Suppressor macrophage (primary cell): ENCODE measurements around the gene SFXN3.

Source experiments
- DNase-seq, 4 experiments: peaks; one replicate each; pipeline ENCODE4 v3.0.0-alpha.2; 2020 to 2022
- total RNA-seq, 17 experiments: gene quantifications; one replicate each; lab custom pipeline; 2026; ENCODE audit warnings: mixed read lengths in 6 of 17, inconsistent platforms in 3 of 17; lab: John Stamatoyannopoulos, UW

The SFXN3 gene, protein sequence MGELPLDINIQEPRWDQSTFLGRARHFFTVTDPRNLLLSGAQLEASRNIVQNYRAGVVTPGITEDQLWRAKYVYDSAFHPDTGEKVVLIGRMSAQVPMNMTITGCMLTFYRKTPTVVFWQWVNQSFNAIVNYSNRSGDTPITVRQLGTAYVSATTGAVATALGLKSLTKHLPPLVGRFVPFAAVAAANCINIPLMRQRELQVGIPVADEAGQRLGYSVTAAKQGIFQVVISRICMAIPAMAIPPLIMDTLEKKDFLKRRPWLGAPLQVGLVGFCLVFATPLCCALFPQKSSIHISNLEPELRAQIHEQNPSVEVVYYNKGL
- total RNA-seq, result 48.8 to 237 (median 152) reads per million in 17 experiments

DNA sequence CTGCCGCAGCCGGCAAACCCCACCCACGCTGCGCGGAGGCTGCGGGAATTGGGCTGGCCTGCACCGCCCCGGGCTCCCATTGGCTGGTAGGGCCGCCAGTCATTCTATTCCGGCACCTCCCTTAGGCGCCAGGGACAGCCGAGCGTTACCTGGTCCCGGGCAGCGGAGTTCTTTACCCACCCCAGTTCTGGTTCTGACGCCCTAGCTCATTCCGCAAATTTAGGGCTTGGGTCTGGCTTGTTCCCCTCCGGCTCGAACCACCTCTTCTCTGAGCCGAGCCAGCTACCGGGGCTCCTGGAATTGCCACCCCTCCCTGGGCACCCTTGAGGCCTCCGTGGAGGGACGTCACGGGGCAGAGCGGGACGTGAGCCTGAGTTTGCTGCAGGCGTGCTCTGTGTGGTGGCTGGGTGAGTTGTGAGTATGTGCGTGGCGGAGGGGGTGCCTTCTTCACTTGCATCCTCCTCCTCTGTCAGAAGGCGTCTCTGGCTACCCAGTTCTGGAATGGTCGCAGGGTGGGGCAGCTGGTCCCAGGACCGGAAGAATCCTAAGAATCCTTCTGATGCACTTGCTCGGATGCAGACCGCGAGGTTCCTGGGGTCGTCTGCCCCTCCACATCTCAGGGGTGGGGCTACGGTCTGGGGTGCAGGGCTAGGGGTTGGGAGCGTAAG, at the start of gene SFXN3, which contains the start of gene PDZD7:
Gene SFXN3 (plus strand): TSS at position 107 of the 668 bp plus-strand sequence. CDS start 3,461 bp downstream, outside the sequence.
Gene PDZD7 (minus strand): TSS at position 2 of the 668 bp plus-strand sequence. CDS start 910 bp downstream, outside the sequence.
- peak; percentile 96 to 100 (median 96) for DNase-seq

DNA sequence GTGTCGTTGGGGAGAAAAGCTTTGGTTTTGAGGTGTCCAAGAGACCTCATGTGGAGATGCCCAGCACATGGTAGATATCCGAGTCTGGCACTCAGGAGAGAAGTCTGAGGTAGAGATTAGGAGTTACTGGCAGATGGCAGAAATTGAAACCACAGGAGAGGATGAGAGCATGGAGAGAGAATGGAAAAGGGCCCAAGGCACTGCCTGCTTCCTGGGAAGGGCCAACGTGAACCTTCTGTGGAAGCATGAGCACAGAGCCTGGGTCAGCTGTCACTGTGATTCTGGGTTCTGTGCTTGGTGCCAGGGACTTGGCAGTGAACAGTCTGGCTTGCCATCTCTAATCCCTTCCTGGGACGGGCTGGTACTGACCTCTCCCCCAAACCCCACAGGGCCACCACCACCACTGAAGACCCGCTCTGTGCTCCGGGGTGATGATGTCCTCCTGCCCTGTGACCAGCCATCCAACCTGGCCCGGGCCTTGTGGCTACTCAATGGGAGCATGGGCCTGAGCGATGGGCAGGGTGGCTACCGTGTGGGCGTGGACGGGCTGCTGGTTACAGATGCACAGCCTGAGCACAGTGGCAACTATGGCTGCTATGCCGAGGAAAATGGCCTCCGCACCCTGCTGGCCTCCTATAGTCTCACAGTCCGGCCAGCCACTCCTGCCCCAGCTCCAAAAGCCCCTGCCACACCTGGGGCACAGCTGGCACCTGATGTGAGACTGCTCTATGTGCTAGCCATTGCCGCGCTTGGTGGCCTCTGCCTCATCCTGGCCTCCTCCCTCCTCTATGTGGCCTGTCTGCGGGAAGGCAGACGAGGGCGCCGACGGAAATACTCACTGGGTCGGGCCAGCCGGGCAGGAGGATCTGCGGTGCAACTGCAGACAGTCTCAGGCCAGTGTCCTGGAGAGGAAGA, 47.9 kb upstream of the SFXN3 start:
- DNase-seq, result no peak

DNA sequence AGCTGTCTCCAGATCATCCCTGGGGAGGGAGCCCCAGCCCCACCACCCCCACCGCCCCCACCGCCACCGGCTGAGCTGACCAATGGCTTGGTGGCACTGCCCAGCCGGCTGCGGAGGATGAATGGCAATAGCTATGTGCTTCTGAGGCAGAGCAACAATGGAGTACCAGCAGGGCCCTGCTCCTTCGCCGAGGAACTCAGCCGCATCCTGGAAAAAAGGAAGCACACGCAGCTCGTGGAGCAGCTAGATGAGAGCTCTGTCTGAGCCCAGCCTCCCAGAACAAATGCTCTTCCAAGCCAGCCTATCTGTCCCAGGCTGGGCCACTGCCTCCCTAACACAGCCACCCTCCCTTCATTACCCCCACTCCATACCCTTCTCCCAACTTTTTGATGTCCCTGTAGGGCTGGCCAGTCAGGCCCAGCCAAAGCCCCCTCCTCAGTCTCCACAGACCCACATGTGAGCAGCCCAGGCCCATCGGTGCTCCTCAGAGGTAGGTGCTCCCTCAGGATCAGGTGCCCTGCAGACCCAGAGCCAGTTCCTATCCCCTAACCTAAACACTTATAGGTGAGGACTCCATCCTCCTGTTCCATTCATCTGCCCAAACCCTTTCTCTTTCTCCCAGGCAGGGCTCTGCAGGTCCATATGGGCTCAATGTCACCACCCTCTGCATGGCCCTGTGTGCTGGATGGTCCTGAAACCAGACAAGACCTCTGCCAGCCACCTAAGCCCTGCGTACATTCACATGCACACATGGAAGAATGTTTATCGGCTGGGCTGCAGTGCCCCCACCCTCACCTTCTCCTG, 47.0 kb upstream of the SFXN3 start:
- no peak for DNase-seq

DNA sequence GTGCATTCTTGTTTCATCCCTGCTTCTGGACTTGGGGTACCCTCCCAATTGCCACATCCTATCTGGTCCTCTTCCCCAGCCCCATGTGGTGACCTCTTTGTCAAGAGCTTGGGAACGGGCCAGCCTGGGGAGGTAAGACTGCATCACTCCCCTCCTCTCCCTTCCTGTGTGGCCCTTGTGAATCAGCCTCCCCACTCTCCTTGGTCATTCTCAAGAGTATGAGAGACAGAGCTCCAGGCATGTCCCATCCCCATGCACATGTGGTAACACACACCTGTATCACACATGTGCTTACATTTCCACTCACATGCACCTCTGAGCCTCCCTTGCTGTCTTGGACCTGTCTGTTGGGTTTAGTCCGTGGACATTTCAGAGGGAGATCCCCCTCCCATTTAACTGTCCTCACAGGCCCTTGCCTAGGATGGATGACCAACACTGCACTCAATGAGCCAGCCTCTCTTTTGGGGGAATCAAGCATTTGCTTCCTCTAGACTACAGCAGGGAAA, 46.3 kb upstream of the SFXN3 start:
- no peak for DNase-seq

DNA sequence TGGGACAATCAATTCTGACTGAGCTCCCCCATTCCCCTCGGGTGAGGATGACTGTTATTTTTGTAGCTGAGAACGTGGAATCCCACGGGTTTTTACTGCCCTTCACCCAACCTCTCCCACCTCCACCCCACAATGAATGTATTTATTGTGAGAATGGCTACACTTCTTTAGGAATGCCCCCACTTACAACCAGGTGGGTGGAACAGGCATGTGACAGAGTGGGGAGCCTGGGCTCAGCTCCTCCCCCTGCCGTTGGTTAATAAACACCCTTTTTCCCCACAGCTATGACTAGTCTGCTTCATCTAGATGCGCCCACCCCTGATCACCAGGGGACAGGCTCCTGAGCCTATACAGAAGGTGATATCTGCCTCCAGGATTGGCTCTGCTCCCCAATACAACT, 45.7 kb upstream of the SFXN3 start:
- DNase-seq, result no peak

DNA sequence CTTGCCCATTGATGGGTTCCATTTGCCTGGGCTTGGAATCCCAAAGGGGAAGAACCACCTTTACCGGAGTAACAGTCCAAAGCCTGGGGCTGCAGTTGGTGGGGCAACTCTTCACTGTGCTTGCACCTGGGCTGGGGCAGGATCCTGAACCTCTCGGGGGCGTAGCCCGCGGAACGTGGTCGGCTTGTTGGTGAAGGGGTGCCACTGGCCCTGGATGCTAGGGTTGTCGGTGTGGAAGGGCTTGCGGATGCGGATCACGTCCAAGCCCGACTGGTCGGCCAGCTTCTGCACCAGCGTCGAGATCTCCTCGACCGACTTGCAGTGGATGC, 44.4 kb upstream of the SFXN3 start:
- no peak for DNase-seq

DNA sequence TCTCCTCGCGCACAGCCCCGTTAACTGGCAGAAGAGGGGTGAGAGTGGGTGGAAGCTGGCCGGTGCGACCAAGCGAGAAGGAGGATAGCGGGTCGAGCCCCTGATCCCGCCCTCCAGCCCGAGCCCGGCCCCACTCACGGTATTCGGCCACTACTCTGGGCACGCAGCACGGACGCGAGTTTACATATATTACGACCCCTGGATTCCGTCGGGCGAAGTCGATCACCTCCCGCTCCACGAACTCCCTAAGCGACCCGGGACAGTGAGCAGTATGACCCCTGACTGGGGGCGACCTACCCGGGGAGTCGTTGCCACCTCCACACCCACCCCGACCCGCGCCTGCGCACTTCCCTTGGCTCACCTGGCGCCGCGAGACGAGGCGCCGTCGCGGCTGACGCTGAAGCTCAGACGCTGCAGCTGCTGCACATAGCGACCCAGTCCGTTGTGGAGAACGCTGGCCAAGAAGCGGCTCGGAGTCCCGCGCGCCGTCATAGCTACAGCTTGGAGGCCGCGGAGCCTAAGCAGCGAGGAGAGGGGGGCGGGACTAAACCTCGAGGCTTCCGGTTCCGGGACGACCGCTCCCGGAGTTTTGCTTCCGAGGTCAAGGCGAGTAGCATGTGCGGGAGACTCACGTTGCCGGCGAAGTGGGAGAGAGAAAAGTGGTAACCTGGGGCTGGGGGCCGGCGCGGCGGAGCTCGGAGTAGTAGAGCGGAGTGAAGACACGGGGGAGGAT, 43.9 kb upstream of the SFXN3 start, which contains the start of the genes MRPL43 and TWNK:
Gene MRPL43 (minus strand): TSS at position 546 of the 733 bp plus-strand sequence. CDS start 54 bp downstream, at position 492.
Gene TWNK (plus strand): TSS at position 592 of the 733 bp plus-strand sequence. CDS start 668 bp downstream, outside the sequence.
- peak; percentile 85 to 93 (median 88) for DNase-seq

DNA sequence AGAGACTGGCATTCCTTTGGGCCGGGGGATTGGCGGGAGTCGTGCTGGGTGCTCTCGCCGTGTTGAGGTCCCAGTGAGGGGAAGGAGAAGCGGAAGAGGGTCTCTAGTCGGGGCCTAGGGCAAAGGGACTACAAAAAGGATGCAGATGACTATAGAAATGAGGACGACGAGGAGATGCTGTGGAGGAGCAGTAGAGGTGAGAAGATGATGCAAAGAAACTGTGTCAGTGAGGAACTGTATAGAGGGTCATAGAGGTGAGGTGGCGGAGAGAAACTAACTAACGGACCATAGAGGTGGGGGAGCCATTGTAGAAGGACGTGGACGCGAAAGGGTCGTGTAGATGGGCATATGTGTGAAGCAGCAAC, 43.4 kb upstream of the SFXN3 start:
- DNase-seq, result no peak

DNA sequence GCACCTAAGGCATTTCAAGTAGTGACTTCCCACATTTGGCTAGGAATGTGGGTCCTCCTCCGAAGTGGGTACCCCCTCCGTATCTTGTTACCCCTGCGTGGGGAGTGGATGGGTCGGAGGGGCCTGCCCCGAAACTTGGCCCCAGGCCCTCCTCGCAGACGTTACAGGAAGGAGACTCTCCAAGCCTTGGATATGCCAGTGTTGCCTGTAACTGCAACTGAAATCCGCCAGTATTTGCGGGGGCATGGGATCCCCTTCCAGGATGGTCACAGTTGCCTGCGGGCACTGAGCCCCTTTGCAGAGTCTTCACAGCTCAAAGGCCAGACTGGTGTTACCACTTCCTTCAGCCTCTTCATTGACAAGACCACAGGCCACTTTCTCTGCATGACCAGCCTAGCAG, 42.9 kb upstream of the SFXN3 start:
- DNase-seq, result no peak

DNA sequence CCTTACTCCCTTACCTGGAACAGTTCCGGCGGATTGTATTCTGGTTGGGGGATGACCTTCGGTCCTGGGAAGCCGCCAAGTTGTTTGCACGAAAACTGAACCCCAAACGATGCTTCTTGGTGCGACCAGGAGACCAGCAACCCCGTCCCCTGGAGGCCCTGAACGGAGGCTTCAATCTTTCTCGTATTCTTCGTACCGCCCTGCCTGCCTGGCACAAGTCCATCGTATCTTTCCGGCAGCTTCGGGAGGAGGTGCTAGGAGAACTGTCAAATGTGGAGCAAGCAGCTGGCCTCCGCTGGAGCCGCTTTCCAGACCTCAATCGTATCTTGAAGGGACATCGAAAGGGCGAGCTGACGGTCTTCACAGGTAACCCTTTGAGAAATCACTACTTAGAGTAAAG, 41.9 kb upstream of the SFXN3 start:
- DNase-seq, result no peak

DNA sequence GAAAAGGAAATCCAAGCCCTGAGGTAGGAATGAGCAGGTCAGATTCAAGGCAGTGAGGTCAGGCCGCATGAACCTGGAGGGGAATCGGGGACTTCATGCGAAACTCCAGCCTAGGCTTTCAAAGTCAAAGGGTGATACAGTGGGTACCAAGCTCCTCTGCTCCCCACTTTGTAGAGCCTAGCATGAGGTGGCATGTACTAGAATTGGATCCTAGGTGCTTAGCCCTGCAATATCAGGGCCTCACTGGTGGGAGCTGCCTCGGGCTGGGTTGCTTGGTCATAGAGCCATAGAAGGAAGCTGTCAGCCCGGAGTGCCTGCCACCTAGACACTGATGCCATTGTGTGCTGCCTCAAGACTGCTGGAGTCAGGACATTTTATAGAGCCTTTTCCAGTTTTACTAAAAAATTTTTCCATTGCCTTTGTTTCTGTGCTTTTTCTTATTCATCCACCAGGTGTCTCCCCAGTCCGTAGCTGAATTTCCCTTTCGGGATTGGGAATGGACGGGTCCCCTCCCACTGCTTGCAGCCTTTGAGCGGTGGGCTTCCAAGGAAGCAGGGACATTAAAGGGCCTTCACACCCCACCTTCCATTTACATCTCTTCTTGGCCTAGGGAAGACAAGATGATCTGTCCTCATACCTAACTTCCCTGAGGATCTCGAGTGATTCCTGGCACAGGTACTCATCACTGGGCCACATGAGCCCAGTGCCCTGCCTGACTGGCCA, 36.9 kb upstream of the SFXN3 start:
- DNase-seq, result peak in 3 of 4 experiments; percentile 34 to 48 (median 34)

DNA sequence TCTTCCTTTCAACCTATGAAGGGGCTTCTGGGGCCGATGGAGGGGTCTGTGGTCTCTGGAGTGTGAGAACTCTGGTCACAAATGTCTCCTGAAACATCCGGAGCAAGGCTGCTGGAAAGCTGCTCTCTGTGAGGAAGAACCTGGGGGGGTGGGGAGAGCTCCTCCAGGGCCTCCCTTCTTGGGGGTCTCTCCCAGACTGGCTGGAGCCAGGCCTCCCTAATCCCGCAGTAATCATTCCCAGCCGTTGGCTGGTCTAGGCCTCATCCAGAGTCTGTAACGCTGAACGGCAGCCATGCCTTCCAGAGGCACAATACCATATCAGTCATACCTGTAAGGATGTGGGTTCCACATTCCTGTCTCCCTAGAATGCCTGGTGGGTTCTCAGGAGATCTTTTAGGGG, 35.9 kb upstream of the SFXN3 start:
- no peak for DNase-seq

DNA sequence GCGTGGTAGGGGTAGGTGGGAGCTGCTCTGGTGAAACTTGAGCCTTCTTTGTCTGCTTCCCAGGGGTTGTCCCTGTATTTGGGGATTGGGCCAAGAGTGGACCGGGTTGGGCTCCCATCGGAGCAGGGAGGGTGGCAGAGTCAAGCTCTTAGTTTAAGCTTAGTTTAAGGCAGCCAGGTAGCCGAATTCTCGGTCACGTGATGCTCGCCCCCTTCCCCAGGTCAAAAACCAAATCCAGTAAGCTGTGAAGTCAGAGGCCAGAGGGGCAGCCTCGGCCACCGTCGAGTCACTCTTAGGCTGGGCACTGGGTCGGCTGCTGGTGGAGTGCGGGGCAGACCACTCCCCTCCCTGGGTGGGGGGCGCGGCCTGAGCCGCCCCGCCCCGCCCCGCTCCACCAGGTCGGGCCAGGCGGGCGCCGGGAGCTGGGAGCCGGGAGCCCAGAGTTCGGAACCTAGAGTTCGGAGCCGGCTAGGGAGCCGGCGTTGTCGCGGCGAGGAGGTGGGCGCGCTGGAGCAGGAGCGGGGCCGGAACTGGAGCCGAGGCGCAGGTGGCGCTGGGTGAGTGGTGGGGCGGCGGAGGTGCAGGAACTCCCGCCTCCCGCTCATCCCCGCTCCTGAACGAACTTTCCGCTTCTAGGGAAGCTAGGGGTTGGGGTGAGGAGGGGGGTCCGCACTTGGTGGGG, 34.2 kb upstream of the SFXN3 start:
- peak; percentile 20 to 58 (median 36) for DNase-seq

DNA sequence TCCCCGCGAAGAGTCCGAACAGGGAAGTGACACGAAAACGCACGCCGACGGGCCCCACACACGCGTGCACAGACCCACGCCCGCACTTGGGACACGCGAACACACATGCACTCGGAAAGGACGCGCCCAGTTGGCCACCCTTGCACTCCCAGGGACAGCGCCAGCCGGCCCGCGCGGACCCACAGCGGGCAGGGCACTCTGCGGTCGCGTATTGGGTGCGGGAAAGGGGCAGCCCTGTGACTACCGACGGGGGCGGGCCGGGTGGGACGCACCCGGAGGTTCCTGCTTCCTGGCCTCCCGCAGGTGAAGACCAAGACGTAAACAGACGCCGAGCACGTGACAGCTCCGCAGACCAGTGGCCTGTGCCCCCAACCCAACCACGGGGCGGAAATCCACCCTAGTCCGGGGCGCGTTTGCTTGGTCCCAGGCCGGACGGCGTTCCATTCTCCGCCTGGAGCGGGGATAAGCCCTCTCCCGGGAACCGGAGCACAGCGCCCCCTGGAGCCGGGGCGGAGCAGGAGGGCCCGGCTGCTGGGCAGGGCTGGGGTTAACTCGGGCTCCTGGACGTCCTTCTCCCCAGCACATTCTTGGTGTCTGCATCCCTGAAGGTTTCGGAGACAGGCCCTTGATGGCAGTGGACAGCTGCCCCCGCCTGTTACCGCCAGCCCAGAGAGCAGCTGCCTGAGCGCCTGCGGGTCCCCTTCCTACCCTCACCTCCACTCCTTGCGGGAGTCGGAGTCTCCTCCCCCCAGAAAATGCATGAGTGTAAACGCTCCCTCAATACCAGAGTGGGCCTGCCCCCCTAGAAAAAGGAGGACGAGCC, 33.5 kb upstream of the SFXN3 start:
- DNase-seq, result peak; percentile 82 to 95 (median 89)

DNA sequence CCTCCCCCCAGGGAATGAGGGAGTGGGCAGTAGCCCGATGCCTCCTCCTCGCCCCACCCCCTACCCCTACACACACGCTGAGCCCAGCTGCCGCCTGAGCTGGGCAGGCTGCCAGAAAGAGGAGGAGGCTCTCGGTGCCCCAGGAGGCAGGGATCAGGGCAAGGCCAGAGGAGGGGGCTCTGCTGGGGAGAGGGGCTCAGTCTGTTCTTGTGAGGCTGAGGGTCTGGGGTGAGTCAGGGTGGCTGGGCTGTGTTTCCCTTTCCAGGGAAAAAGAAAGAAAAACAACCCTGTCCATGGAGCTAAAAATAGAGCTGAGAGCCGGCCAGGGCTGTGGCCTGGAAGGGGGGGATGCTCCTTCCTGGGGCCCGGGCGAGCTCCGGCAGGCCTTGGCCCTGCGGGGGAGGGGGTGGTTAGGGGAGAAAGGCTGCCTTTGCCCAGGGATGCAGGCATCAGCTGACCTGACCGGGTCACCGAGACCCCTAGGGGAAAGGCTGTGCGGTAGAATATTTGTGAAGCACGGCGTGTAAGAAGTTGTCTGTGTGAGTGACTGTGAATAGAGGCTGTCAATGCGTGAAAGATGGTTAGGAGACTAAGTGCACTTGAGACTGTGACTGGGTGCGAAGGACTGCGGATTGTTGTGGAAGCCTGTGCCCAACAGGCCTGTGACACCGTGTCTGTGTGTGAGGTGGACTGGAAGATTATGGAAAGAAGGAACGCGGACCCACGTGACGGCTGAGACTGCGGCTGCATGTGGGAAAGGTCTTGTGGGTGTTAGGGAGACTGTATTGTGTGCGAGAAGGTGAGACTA, 32.6 kb upstream of the SFXN3 start:
- peak; percentile 70 to 89 (median 78) for DNase-seq

DNA sequence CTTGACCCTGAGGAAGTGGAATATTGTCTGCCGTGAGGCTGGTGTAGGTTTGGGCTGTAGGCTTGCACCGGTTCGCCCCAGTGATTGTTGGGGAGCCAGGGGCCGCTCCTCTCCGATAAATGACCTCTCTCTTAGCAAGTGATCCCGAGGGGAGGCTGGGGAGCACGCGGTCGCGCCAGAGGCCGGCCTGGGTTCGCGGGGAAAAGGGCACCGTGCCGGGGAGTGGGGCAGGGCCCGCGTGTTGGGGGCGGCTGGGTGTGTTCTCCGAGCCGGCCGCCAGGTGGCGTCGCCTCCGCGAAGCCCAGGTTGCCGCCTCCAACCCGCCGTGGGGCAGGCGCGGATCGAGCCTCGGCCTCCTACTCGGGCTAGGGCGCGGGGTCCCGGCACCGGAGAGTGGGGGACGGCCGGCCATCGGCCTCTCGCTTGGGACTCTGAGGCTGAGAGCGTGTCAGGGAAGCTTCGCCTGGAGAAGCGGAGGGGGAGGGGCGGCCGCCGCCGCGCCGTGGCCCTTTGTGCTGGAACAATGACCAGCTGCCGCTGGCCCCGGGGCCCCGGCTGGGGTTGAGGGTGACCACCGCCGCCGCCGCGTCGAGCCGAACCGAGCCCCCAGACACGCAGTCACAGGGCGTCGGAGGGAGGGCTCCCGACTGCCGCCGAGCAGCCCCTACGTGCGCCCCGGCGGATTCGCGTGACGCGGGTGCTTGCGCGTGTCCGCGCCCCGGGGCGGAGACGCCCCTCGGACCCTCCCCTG, 31.9 kb upstream of the SFXN3 start:
- DNase-seq, result peak; percentile 75 to 92 (median 84)

DNA sequence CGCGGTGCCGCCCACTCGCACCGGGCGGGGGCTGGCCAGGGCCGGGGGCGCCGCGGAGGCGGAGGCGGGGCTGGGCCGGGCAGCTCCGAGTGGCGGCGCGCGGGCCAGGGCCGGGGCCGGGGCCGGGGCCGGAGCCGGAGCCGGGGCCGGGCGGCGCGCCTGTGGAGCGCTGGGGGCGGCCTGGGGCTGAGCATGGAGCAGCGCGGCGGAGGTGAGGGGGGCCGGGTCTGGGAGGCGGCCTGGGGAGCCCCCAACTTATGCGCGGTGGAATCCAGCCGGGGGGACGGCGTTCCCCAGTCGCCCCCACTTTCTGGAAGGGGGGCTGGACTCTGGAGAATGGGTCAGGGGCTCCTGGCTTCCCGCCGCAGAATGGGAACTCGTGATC, 31.3 kb upstream of the SFXN3 start, which contains the start of gene LZTS2:
Gene LZTS2 (plus strand): TSS at position 67 of the 385 bp plus-strand sequence. CDS start 2,731 bp downstream, outside the sequence.
- no peak for DNase-seq
